GM19395 (cell line): ENCODE measurements around the gene B3GALT2.
A peak's percentile ranks its signal among the peaks of the same experiment; 100 is the strongest.
"Not testable (repeated sequence)": the region's sequence is repeated elsewhere in the genome, so short reads cannot be mapped to it uniquely, and the experiment has no call there.

Source experiments
- ATAC-seq: cut with Tn5 transposase; IDR thresholded peaks from one replicate; pipeline ENCODE4 v1.9.1; 2021; ENCODE audit warnings: mild to moderate bottlenecking, moderate library complexity; ENCODE audit not compliant: unreplicated experiment

Gene B3GALT2

GRCh38 chr1:193185901-193186731 is at the start of gene B3GALT2:
Gene B3GALT2 (minus strand): TSS chr1:193186613. CDS start chr1:193181562, 5,051 bp downstream.
- peak; percentile 43 for ATAC-seq

DNA sequence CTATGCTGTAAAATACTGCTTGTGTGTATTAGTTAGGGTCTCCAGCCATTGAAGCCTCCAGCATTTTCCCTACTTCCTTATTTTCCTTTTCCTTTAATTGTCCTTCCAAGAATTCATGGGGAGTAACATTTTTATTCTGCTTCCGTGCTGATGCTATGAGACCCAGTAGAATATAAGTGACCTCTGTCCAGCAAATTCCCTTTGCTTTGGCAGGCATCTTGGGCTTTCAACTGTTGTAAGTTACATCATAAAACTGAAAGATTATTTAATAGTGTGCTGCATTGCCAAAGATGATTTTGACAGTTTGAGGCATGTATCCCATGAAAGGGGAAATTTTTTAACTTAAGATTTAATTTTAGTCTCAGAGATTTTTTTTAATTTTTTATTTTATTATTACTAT is 48.1 kb upstream of the B3GALT2 start:
- ATAC-seq = no peak

- not testable (repeated sequence) for ATAC-seq
These were observed 44.7 kb upstream of the B3GALT2 start for GRCh38 chr1:193231146-193231545.

DNA sequence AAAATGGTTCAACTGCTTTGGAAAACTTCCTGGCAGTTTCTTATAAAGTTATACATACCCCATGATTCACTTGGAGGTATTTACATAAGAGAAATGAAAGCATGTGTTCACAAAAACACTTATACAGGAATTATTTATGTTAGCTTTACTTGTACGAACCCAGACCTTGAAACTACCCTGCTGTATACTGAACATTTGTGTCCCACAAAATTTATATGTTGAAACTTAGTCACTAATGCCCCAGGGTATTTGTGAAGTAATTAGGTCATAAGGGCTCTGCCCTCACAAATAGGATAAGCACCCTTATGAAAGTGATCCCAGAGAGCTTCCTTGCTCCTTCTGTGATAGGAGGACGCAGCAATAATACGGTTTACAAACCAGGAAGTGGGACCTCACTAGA is 42.7 kb upstream of the B3GALT2 start:
- no peak for ATAC-seq

GRCh38 chr1:193222056-193222615 is 35.7 kb upstream of the B3GALT2 start:
- ATAC-seq = no peak

- no peak for ATAC-seq
These were observed 35.2 kb upstream of the B3GALT2 start for GRCh38 chr1:193221651-193222050.

DNA sequence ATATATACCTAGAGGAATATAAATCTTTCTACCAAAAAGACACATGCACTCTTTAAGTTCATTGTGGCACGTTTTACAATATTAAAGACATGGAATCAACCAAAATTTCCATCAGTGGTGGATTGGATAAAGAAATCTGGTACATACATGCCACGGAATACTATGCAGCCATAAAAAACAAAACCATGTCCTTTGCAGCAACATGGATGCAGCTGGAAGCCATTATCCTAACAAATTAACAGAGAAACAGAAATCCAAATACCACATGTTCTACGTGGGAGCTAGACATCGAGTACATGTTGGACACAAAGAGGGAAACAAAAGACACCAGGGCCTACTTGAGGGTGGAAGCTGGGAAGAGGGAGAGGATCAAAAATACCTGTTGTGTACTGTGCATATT is 33.0 kb upstream of the B3GALT2 start:
- no peak for ATAC-seq

GRCh38 chr1:193216920-193217319 is 30.5 kb upstream of the B3GALT2 start:
- peak; percentile 82 for ATAC-seq

DNA sequence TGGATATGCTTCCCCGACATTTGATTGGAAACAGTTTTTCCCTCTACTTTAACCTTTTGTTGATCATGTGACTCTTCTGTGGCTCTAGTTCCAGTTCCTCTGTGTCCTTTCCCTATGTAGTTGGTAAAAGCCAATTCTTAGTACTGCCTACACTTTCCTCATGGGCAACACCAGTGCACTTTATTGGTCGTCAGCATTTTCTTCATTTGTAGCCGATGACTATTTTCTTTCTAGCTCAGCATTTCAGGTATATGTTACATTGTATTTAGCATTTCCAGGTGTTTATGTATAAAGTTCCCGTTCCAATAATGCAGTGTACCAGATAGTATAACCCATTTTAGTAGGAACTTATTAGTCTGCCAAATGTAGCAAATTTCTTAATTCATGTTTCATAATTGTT is 27.6 kb upstream of the B3GALT2 start:
- no peak for ATAC-seq

GRCh38 chr1:193212637-193213036 is 26.2 kb upstream of the B3GALT2 start:
- no peak for ATAC-seq

- peak; percentile 88 for ATAC-seq
These were observed 25.1 kb upstream of the B3GALT2 start for GRCh38 chr1:193211539-193211938.

GRCh38 chr1:193210996-193211395 is 24.6 kb upstream of the B3GALT2 start:
- no peak for ATAC-seq

- no peak for ATAC-seq
These were observed 14.6 kb upstream of the B3GALT2 start for GRCh38 chr1:193201021-193201420.

DNA sequence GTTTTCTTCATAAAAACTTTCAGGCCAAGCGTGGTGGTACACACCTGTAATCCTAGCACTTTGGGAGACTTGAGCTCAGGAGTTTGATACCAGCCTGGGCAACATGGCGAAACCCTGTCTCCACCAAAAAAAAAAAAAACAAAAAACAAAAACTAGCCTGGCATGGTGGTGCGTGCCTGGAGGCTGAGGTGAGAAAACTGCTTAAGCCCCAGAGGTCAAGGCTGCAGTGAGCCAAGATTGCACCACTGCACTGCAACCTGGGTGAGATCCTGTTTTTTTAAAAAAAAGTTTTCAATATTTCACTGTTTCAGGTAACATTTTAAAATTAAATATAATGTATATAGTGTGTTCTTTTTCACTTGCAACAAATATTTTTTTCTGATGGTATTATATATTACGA is 13.5 kb upstream of the B3GALT2 start:
- no peak for ATAC-seq

GRCh38 chr1:193192586-193192985 is 6.2 kb upstream of the B3GALT2 start:
- ATAC-seq = no peak

DNA sequence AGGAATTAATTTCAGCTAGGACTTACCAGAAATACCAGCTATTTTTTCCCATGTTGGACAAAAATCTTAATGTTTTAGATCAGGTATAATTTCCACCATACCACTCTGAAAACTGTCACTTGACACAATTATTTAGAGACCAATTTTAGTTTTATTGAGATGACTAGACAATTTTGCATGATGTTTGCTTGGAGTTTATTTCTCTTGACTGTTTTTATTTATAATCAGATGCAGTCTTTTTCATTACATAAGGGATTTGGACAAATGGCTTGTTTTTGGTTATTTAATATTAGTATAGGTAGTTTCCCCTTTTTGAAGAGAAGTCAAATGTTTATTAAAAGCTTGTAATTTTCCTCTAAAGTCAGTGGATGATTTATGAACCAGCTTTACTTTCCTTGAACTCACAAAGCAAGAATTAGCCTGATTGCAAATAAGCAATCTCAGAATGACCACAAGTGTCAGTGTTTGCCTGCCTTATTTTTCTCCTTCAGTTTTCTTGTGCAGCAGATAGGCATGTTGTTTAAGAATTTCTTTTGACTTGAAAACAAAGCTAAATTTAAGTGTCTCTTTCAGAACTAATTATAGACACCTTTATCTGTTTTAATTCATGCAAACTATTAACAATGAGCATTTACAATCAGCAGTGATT is 3.8 kb upstream of the B3GALT2 start:
- no peak for ATAC-seq

GRCh38 chr1:193189442-193190095 is 3.2 kb upstream of the B3GALT2 start:
- ATAC-seq = no peak

DNA sequence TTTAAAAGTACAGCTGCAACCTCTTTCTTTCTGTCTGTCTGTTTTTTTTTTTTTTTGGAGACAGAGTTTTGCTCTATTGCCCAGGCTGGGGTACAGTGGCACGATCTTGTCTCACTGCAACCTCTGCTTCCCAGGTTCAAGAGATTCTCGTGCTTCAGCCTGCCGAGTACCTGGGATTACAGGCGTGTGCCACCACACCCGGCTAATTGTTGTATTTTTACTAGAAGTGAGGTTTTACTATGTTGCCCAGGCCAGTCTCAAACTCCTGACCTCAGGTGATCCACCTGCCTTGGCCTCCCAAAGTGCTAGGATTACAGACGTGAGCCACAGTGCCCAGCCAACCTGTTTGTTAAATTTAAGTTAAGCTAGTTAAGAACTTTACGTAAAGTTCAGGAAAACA is 2.5 kb upstream of the B3GALT2 start:
- ATAC-seq = not testable (repeated sequence)

GRCh38 chr1:193187114-193187513 is 701 bp upstream of the B3GALT2 start:
- ATAC-seq = no peak

- no peak for ATAC-seq
These were observed 1.2 kb downstream of the B3GALT2 start for GRCh38 chr1:193185211-193185610.

DNA sequence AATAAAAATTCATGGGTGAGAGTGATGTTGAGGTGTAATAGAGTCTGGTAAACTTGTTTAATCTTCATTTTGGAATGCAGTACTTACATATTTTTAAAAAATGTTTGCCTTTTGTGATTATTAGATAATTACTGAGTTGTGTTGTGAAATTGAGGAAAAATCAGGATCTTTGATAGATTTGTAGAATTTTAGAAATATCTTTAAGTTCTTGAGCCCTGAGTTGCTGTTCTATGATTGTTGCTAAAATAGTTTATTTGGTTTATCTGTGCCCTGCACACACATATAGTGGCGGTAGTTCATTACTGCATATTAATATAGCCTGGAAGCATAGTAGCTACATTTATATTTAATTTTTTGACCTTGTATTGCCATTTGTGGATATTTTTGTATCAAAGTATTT is 1.6 kb downstream of the B3GALT2 start:
- no peak for ATAC-seq
